GM21717 (cell line): Measurements from ENCODE around the gene MB.

ENCODE experiments used
- ATAC-seq: cut with Tn5 transposase; IDR thresholded peaks from one replicate; pipeline ENCODE4 v1.9.1; 2021; ENCODE audit warnings: mild to moderate bottlenecking, moderate library complexity; ENCODE audit not compliant: unreplicated experiment

MB gene

GRCh38 chr22:35618427-35619223 lies 1.5 kb upstream of the MB start:
- ATAC-seq, result no peak

DNA sequence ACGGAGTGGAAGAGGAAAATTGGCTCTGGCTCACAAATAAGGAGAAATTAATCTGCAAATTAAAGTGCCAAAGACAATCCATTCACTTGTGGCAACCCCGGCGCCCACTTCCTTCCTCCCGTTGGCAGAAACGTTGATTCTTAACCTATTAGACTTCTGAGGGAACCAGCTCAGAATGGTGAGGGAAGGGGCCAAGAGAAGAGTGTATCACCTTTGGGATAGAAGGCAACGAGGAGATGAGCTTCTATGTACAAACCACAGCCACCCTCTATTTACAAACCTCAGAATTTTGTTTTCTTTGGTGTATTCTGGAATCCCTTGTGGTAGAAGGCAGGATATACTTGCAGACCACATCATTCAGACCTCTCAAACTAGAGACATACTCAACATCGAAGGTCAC lies 1.1 kb downstream of the MB start:
- ATAC-seq, result no peak

- no peak for ATAC-seq
Observed at GRCh38 chr22:35615156-35615555, 2.0 kb downstream of the MB start.

DNA sequence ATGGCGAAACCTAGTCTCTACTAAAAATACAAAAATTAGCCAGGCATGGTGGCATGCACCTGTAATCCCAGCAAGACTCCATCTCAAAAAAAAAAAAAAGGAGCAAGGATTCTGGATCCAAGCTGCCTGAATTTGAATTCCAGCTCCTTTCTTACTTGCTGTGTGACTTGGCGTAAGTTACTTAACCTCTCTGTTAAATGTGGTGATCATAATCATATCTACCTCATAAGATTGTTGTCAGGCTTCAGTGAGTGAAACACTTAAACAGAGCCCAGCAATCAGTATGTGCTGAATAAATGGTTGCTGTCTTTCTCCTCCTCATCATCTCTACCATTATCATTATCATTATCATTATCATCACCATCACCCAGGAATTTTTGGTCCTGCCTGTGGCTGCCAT lies 2.7 kb downstream of the MB start:
- ATAC-seq, result no peak

GRCh38 chr22:35612903-35613302 lies 4.2 kb downstream of the MB start:
- ATAC-seq, result no peak

GRCh38 chr22:35611891-35612576 lies 5.1 kb downstream of the MB start:
- no peak for ATAC-seq

DNA sequence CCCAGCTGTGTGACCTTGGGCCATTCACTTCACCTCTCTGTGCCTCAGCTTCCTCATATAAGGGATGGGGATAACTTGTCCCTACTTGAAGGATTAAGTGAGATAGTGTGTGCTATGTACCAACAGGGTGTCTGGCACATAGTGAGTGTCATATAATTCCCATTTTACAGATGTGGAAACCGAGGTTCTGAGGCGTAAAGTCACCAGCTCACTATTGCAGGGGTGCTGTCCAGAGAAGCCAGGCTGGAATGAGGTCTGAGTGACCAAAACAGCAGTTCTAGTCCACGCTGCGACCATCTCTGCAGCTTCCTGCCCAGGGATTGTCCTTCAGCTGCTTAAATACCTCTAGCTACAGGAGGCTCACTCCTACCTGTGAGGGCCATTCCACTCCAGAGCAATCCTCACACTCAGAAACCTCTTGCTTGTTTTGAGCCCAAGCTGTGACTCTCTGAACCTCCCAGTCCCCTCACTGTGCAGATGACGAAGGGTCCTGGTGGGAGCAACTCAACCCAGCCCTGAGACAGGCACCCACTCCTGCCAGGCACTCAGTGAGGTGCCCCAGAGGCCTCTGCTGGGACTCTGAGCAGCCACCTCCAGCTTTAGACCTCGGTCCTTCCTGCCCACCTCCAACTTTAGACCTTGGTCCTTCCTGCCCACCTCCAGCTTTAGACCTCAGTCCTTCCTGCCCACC lies 5.8 kb downstream of the MB start:
- ATAC-seq, result no peak

GRCh38 chr22:35610741-35611140 lies 6.4 kb downstream of the MB start:
- ATAC-seq, result no peak

DNA sequence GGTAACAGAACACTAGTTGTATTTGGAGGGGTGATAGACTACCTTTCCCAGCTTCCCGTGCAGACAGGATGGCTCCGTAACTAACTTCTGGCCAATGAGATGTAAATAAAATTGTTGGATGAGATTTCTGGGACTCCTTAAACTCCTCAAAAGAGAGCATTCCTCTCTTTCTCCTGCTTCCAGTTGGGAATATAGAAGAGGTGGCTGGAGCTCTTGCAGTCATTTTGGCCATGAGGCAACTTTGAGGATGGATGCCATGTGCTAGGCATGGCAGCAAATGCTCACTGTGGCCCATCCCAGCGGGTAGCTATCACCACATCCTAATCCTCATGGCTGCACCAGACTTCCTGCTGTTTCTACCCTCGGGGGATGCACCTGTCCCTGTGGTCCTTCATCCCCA lies 7.4 kb downstream of the MB start:
- no peak for ATAC-seq

DNA sequence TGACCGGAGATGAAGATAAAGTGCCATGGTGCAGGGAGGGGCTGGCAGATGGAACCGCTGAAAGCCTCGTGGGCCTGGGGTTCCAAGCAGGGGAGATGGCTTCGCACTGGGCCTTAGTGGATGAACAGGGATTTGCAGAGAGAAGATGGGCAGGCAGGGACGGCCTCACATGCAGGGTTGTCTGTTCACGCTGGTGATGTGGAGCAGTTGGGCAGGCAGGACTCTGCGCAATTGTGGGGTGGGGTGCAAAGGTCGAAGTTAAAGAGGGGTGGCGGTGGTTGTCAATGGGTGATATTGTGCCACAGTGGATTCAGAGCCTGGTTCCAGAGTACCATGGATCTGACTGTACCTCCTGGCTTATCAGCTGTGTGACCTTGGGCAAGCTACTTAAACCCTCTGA lies 7.9 kb downstream of the MB start:
- no peak for ATAC-seq

- no peak for ATAC-seq
Observed at GRCh38 chr22:35608088-35608487, 9.0 kb downstream of the MB start.

DNA sequence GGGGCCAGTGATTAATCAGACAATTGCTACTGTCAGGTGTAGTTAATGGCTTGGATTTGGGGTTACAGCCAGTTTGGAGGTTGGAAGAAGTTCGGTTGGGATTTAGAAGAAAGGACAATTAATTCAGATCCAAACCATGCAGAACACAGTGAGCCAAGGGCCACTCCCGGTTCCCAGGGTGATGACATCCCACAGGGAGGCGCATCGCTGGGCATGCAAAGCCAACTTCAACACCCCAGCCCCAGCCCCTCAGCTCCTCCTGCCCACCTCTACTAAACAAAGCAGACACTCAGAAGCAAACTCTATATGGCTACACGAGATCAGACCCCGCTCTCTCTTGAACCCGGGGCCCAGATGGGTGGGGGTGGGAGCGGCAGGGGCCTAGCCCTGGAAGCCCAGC lies 10.2 kb downstream of the MB start:
- ATAC-seq, result no peak

DNA sequence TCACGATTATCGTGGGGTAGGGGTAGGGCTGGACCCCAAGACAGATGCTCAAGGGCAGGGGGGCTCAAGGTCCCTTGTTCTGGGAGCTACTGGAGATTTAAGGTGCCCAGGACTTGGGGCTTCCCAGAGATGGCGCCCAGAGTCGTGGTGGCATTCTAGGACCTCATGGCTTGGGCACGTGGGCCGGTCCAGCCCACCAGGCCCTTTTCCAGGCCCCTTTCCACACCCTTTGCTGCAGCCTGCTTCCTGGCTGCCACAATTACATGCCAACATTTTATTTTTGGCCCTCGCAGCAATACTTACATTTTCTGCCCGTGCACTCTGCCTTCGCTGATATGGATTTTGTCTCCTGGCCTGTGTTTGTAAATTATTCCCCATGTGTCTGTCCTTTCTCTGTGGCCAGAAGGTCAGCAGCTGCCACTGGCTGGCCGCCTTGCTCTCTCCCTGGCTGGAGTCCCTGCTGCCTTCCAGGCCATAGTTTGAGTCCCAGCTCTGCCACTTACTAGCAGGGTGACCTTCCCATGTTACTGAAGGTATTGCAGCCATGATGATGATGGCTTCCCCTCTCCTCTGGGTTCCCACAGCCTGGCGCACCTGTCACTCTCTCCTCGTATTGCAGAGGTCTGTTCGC lies 11.2 kb downstream of the MB start:
- ATAC-seq, result no peak

DNA sequence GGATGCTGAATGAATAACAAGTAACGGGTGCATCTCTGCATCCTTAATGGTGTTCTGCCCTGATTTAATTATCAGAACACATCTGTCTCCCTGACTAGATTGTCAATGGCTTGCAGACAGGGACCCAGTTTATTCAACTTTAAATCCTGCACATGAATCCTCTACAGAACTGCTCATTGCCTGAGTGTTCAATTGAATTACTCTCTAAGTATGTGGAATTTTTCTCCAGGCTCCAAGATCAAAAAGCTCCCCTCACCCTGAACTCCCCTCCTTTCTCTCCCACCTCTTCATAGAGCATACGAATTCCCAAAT lies 11.8 kb downstream of the MB start:
- no peak for ATAC-seq

DNA sequence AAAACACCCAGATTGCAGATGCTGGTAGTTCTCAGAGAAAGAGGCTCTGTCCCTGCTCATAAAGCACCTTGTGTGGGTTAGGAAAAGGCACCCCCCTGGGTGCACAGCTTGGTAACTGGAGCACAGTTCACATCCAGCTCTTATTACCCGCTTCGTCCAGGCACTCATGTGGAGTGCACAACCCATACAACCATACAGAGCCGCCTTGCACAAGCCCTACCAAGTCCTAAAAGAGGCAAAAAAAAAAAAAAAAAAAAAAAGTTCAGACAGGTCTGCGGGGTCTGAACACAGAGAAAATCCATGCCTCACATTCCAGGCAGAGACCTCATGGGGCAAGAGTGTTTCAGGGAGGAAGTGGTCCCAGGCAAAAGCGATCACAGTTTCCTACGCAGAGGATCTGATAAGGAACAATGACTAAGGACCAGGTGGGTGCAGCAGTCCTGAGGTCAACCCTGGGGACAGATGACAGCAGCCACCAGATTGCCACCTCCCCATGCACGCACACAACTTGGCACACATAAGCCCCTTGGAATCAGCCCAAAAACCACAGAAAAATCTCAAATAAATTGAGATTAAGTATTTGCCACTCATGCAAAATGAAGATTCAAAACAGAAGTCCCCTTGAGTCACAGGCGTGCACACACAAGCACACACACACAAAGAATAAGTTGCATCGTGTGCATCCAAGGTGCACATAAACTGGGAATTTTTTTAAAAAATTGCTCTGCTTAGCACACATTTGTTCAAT lies 12.3 kb downstream of the MB start:
- ATAC-seq, result no peak

- ATAC-seq, result no peak
Observed at GRCh38 chr22:35601743-35602615, 15.2 kb downstream of the MB start.

- ATAC-seq, result no peak
Observed at GRCh38 chr22:35601013-35601580, 16.0 kb downstream of the MB start.

DNA sequence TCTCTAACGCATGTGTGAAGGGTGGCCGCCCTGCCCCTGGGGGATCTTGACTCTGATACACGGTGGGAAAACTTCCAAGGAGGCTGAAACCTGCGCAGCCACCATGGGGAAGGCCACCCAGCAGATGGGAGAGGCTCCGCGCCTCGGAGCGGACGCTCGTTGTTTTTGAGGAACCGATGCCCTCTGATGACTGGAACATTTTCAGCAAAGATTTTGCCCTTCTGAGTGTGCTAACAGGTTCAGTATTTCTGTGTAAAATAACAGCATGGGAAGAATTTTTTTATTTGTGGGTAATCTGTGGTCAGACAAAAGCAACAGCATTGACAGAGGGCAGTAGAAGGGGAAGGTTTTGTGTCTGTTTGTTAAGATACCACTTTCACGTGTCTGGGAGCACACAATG lies 16.7 kb downstream of the MB start:
- no peak for ATAC-seq

GRCh38 chr22:35599364-35599763 lies 17.8 kb downstream of the MB start:
- no peak for ATAC-seq

- ATAC-seq, result no peak
Observed at GRCh38 chr22:35598396-35598710, 18.8 kb downstream of the MB start.
